NCI-H345 treated with DMSO at 0.1 percent for 48 hours (cell line): ENCODE data around the gene ATG9A.

Experiments used
- DNase-seq: peaks from one replicate; lab custom pipeline; 2025; ENCODE audit not compliant: unreplicated experiment; lab: John Stamatoyannopoulos, UW

ATG9A gene

GRCh38 chr2:219223831-219224610 is 5.4 kb downstream of the ATG9A start:
- no peak for DNase-seq

- DNase-seq: no peak
Observed at GRCh38 chr2:219221957-219222518, 7.4 kb downstream of the ATG9A start.

DNA sequence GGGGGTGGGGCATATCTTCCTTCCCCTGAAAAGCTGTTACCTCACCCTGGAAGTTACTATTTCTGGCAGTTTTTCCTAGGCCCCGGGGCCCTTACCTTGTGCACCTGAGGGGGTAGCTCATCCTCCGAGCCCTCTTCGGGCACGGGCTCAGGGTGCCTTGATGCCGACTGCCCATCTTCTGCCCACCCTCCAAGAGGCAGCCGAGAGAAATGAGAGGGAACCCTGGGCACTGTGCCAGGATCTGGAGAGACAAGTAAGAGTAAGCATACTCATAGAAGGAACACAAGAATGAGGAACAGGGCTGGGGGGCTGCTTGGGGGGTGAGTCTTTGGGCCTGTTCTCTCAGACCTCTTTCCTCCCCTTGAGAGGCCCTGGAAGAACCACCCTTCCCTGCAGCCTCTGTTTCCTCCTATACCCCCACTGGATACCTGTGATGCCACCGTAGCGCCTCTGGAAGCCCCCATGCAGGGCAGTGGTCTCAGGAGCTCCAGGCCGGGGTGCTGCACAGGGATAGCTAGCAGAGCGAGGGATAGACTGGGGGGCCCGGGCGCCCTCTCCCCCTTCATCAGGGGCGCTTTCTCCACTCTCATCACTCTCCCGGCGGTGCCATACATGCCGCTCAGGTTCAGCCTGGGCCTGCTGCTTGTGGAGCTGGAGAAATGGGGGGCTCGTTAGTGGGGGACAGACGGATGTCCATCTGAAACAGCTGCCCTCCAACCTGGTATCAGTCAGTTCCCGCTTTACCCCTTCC is 8.6 kb downstream of the ATG9A start:
- DNase-seq: no peak

DNA sequence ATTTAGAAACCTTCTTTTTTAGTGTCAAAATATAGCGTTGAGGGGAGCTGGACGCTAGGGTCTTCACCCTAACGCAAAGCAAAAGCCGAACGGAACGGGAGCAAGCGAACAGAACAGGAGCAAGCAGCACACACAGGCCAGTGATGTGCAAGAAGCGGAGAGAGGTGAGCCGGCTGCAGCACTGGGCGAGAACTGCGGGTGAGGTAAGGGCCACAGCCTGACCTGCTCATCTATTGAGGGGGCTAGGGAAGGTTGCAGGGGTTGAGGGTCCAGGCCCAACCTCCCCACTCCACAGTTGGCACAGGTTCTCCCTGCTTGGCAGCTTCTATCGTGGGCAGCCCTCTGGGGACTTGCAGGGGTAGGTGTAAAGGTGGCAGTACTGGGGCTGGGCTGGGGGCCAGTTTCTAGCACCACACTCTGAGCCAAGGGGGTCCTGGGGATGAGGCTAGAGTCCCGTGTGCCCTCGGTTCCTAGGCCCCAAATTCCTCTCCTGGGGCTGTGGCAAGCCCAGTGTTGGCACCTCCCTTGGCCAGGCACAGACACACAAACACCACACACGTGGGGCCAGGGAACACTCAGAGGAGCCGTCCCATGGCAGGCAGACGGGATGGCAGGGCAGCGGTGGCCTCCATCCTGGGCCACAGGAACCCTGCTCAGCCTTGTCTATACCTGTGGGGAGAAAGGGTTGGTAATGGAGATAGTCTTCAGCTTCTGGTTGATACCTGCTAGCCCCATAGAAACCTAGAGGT is 9.5 kb downstream of the ATG9A start:
- DNase-seq: no peak

DNA sequence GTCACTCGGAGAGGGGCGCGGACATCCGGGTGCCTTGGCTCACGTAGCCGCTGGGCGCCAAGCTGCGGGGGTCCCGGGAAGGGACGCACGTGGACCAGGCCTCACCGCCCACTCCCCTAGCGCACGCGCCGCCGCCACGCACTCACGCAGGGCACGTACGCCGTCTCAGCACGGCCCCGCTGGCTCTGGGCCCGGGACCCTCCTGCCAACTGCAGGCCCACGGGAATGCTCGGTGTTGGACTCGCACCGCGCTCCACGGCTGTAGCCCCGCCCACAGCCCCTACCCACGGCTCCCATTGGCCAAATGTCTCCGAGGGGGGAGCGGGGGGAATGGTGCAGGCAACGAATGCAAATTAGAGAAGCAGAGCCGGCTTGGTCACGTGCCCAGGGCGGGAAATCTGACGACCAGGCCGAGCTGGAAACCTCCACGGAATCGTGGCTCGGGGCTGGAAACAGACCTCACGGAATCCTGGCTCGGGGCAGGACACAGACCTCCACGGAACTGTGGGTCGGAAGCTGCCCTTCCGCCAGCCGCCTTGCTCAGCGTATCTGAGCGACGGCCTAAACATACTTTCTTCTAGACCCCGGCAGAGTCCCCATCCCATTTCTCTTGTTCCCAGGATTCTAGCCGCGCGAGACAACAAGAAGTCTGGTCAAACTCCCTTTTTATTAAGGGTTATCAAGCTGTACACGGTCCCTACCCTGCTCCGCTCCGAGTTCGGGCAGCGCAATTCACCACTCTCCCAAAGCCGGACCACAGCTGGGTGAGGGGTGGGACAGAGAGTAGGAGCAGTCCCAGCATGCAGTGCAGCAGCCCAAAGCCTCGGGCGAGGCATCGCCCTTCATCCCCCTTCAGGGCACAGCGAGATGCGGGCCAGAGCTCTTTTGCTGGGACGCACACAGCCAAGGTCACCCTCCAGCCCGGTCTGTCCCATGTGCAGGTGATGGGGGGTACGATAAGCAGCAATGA is 10.4 kb downstream of the ATG9A start, which contains the start of gene ABCB6:
Gene ABCB6 (minus strand): TSS at position 227 of the 970 bp plus-strand sequence. CDS start 285 bp downstream, outside the sequence.
- DNase-seq: peak; percentile 90

DNA sequence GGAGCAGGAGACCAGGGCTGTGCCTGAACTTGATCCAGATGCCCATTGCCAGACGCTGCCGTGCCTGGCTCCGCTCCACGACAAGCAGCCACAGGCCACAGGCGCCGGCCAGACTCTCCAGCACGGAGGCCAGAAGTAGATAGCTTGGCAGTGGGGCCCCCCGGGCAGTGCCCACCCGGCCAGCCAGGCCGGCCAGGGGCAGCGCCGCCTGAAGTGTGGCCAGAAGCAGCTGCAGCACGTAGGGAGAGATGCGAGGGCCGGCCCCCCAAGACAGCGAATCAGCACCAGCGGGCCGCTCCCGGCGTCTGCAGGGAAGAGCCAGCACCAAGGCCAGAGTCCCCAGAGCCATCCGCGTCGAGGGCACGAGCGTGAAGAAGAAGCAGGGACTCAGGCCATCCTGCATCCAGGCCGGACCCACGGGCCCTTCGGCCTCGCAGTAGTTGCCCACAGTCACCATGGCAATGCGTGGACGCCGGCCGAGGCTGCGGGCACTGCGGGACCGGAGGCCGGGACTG is 11.2 kb downstream of the ATG9A start:
- peak; percentile 34 for DNase-seq

GRCh38 chr2:219216535-219216915 is 12.9 kb downstream of the ATG9A start:
- no peak for DNase-seq

- DNase-seq: no peak
Observed at GRCh38 chr2:219215871-219216534, 13.4 kb downstream of the ATG9A start.

GRCh38 chr2:219214786-219215185 is 14.7 kb downstream of the ATG9A start:
- no peak for DNase-seq

DNA sequence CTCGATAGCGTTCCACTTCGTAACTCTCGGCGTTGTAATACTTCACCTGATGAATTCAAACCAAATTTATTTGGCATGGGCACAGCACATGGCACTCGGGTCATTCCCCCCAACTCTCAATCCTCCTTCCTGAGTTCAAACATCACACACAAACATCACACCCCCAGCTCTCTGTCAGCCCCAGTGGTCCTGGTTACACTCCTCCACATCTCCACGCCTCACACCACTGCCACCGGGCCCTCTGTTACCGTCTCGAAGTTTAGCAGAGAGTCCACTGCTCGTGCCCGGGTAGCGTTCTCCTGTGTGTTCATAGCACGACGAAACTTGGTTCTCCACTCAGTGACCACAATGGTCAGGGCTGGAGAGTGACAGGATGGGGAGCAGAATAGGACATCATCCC is 15.3 kb downstream of the ATG9A start:
- no peak for DNase-seq

DNA sequence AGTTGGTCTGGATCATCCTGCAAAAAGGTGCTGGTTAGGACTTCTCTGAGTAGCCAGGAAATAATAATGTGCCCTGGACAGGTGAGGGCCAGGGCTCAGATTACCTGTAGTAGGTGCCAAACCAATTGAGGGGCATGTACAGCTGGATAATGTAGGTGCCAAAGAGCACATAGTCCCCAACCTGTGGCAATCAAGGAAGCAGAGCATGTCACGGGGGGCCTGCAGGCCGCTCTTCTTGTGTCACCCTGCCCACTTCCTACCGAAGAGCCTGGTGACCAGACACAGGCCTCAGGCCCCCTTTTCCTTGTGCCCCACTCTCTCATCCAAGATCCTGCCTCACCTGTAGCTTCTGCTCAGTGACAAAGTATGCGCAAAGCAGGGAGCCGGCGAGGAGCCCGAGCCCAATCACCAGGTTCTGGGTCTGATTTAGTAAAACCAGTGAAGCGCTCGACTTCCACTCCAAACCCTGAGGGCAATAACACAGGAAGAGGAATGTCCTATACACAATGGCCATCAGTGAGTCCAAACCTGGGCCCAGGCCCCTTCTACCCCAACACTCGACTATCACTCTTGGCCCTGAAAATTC is 15.9 kb downstream of the ATG9A start:
- DNase-seq: no peak

DNA sequence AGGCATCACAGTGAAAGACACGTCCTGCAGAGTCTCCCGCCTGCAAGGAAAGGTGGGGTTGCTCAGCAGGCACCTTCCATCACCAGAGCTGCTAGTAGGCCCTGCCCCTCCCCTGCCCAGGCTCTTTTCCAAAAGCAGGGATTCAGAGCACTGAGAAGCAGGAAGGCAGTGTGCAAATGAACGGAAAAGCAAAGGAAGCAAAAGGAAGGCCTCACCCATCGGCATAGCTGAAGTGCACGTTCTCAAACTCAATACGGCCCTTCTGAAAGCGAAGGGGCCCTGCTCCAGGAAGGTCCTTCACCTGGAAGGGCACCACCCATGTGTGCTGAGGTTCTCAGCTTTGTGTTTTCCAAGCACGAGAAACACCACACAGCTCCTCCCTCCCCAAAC is 16.4 kb downstream of the ATG9A start:
- no peak for DNase-seq

GRCh38 chr2:219210886-219211362 is 18.5 kb downstream of the ATG9A start:
- DNase-seq: no peak

GRCh38 chr2:219210196-219210885 is 19.1 kb downstream of the ATG9A start:
- no peak for DNase-seq

DNA sequence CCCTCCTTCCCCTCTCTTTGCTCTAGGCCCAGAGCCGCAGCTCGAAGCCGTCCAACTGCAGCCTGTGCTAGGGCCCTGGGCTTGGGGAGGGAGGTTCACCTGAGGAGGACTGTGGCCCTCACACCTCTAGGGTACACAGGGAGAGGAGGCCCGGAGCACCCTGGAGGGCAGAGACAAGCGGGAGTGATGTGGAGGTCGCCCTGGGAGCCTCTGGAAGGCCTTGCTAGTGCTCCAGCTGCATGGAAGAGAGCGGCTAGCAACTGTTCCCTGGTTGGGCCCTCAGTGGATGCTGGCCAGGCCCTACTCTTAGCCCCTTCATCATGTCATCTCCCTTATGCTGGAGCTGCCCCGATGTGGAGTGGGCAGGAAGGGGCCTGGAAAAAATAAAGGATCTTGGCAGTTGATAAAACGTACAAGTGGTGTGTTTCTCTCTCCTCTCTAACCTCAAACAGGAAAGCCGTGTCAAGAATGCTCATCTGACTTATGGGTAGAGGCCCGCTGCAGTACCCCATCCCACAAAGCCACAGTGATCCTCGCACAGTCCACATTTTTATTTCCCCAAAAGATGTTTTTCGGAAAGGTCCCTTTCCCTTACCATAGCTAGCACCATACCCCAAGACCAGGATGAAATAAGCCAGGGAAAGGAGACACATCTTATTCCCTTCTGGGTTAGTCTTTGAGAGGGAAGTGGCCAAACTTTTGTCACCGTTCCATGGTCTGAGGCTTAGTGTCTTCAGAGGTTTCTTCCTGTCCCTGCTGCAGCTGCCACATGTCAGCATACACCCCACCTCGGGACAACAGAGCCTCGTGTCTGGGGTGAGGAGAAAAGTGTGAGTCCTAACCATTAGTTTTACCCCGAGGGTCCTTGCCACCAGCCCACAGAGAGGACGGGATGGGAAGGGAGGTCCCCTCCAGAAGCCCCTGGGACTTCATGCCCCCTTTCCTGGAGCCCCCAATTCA is 19.9 kb downstream of the ATG9A start:
- no peak for DNase-seq

GRCh38 chr2:219207884-219208740 is 21.3 kb downstream of the ATG9A start:
- DNase-seq: no peak
